ENCODE measurements around the gene CELF4.

CELF4 gene

DNA sequence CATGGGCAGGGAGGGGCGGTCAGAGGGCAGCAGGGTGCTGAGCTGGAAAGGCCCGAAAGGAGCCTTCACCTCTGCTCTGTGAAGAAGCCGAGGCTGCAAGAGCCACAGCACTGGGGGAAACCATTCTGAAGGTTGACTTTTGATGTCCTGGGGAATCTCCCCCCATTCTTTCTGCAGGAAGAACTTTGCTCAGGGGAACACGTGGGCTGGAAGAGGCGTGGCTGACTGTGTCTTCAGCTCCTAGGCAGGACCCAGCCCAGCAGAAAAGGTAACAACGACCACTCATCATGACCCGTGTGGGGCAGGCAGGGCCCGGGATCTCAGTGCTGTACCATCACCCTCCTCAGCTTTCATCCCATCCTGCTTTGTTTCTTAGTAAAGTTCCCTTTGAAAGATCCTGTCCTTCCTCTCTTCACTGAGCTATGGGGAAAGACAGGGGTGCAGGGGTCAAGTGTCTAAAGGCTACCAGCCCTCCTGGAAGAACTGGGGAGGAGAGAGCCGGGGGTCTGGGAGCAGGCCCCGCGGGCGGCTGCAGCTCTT lies 312.7 kb downstream of the CELF4 start:
- DNase-seq (ENCODE audit: low spot score): no peak

GRCh38 chr18:37252342-37252741 lies 313.3 kb downstream of the CELF4 start:
- no peak for DNase-seq (ENCODE audit: low spot score)

- DNase-seq (ENCODE audit: low spot score): no peak
Observed at GRCh38 chr18:37251679-37252078, 313.9 kb downstream of the CELF4 start.

DNA sequence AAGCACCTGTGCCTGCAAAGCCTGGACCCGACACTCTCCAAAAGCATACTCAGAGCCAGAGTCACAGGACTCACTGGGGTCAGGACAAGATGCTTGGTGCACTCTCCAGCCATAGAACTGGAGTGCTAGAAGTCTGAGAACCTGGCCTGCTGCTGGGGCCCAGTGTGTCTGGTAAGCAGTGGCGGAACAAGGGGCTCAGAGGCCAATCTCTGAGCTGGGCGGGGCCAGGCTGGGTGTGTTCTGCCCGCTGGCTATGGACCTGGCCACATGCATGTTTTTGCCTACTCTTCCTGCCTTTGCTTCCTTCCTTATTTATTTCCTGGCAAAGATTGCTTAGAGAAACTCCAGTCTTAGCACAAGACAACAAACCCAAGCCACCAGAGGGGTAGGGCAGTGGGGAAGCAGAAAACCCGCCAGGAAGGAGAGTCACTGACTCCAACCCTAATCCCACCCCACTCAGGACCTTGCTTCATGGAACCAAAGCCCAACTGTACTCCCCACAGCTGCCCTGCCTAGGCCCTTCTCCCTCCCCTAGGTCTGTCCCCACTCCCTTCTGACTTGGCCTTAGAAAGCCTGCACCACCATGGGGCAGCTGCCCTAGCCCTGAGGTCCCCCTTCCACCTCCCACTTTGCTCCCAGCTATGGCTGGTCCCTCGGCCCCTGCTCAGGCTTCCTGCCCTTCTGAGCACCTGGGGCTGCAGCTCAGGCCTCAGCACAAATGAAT lies 315.5 kb downstream of the CELF4 start:
- DNase-seq (ENCODE audit: low spot score): no peak

- no peak for DNase-seq (ENCODE audit: low spot score)
Observed at GRCh38 chr18:37249171-37249886, 316.3 kb downstream of the CELF4 start.

GRCh38 chr18:37248281-37248680 lies 317.3 kb downstream of the CELF4 start:
- no peak for DNase-seq (ENCODE audit: low spot score)

DNA sequence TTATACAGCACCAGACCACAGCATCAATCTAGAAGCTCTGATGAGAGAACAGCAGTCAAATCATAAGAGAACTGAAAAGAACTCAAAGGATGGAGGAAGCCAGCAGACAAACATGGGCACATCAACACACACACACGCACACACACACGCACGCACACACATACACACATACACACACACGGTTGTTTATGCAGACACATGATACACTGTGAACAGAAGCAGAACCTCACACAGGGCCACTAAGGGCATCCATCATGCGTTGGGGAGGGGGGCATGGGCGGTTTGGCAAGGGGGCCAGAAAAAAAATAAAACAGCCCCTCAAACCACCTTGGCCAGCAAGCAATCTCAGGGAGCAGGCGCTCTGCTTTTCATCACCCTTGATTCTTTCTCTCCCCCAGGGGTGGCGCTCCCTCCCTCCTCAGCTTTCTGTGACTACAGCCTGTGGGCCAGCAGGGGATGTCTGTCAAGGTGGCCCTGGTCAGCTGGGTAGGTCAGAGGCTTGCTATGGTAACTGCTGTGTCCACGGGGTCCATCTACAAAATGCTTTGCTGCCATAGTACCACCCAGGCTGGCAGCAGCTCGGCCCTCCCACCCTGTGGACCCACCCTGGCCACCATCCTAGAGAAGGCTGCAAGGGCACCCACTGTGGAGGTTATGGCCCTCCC lies 318.0 kb downstream of the CELF4 start:
- DNase-seq (ENCODE audit: low spot score): no peak

DNA sequence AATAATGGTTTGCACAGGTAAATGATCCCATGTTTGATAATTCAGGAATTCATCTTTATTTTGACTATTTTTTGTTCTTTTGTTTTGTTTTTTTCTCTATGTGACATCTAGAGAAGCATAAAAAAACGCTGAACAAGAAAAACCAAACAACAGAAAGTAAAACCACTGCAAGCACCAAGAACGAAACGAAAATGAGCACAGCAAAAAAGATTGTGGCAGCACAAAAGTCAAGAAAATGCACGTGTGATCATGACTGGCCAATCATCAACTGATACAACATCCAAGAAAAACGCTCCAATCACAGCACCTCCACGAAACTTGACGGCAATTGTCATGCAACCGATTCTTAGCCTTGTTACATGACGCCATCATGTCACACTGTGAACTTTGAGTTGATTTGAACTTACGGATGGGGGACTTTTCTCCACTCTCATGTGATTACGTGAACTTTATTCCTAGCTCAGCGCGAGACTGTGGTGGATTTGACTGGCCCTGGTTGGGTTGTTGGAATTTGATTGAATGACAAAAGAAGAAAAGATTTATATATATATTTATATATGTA lies 318.7 kb downstream of the CELF4 start:
- no peak for DNase-seq (ENCODE audit: low spot score)

DNA sequence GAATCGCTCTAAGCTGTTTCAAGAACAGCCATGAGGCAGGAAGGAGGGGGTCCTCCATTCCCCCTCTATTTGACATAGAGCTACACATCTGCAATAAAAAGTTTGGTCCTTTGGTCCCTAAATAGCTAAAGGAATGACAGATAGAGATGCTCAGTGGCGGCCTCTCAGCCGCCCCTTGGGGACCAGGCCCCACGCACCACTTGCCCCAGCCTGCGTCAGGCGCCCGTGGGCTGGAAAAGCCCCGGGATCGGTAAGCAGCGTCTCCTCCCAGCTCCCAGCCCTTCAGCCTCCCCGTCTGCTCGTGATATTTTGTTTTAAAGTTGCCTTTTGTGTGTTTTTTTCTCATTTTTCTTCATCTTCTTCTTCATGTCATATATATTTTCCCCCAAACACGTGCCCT lies 321.0 kb downstream of the CELF4 start:
- DNase-seq (ENCODE audit: low spot score): no peak

DNA sequence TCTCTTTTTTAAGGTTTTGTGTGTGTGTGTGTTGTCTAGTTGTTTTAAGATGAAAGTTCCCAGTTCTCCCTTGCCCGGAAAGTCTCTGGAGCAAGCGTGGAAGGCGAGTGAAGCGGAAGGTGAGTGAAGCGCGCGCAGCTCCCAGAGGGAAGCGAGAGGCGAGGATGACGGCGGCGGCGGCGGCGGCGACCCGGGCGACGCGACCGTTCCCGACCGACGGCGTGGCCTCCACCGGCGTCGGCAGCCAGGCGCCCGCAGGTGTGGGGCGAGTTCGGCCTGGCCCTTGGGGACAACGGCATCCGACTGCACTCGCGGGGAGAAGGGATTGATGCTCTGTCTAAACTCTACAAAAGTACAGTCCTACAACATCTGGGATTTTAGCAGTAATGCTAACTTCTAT lies 321.9 kb downstream of the CELF4 start:
- no peak for DNase-seq (ENCODE audit: low spot score)

GRCh38 chr18:37242826-37243560 lies 322.6 kb downstream of the CELF4 start:
- DNase-seq (ENCODE audit: low spot score): no peak

DNA sequence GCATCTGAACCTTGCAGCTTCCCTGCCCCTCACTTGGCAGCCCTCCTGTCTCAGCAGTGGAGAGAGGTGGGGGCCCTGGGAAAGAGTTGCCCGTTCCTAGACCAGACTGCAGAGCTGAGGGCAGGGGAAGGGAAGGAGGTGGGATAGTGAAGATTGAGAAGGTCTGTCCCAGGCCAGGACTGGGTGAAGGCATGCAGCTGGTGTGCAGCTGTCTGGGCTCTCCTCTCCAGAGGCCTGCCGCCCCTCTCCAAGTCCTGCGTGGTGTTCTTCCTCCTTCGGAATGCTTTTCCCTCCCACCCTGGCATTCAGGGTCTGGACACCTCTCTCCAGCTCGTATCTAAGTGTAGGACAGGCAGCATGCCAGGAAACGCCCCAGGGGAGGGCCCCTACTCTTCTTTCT lies 323.5 kb downstream of the CELF4 start:
- DNase-seq (ENCODE audit: low spot score): no peak

- DNase-seq (ENCODE audit: low spot score): no peak
Observed at GRCh38 chr18:37238282-37239108, 327.1 kb downstream of the CELF4 start.

DNA sequence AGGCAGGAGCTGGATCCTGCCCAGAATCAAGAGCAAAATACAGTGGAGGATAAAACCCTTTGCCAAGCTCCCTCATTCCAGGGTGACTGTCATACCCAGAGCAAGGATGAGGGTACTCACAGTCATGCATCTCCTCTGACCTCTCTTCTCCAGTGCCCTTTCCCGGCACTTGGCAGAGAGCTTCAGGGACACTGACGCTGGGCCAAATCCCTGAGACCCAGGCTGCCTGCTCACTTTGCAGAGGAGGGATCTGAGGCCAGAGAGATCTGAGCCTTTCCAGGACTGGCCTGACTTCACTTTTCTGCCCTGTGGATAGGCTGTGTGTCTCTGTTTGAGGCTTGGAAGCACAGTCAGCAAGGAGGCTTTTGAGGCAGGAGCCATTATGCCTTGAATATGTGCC lies 330.0 kb downstream of the CELF4 start:
- no peak for DNase-seq (ENCODE audit: low spot score)

- no peak for DNase-seq (ENCODE audit: low spot score)
Observed at GRCh38 chr18:37231251-37231650, 334.3 kb downstream of the CELF4 start.

GRCh38 chr18:37230768-37231167 lies 334.8 kb downstream of the CELF4 start:
- DNase-seq (ENCODE audit: low spot score): no peak

- no peak for DNase-seq (ENCODE audit: low spot score)
Observed at GRCh38 chr18:37225279-37225678, 340.3 kb downstream of the CELF4 start.

GRCh38 chr18:37222999-37223378 lies 342.6 kb downstream of the CELF4 start:
- no peak for DNase-seq (ENCODE audit: low spot score)

GRCh38 chr18:37222354-37222998 lies 343.1 kb downstream of the CELF4 start:
- no peak for DNase-seq (ENCODE audit: low spot score)

- DNase-seq (ENCODE audit: low spot score): no peak
Observed at GRCh38 chr18:37219257-37219656, 346.3 kb downstream of the CELF4 start.

Data from COLO829 (cell line).